ENCODE results near the gene USH1C.

The USH1C gene

GRCh38 chr11:17496406-17496805, 47.8 kb downstream of the USH1C start:
- DNase-seq: no peak

GRCh38 chr11:17494019-17494418, 50.2 kb downstream of the USH1C start:
- no peak for DNase-seq

- DNase-seq: no peak
Observed at GRCh38 chr11:17490938-17491337, 53.3 kb downstream of the USH1C start.

- no peak for DNase-seq
Observed at GRCh38 chr11:17490232-17490631, 54.0 kb downstream of the USH1C start.

GRCh38 chr11:17489751-17490150, 54.5 kb downstream of the USH1C start:
- no peak for DNase-seq

- no peak for DNase-seq
Observed at GRCh38 chr11:17488563-17488962, 55.7 kb downstream of the USH1C start.

GRCh38 chr11:17486646-17487045, 57.6 kb downstream of the USH1C start:
- no peak for DNase-seq

GRCh38 chr11:17483505-17483904, 60.7 kb downstream of the USH1C start:
- no peak for DNase-seq

GRCh38 chr11:17481905-17482304, 62.3 kb downstream of the USH1C start:
- no peak for DNase-seq

GRCh38 chr11:17479284-17480214, 64.7 kb downstream of the USH1C start:
- no peak for DNase-seq

- no peak for DNase-seq
Observed at GRCh38 chr11:17478070-17478469, 66.1 kb downstream of the USH1C start.

GRCh38 chr11:17477361-17477760, 66.9 kb downstream of the USH1C start:
- no peak for DNase-seq

GRCh38 chr11:17477084-17477333, 67.2 kb downstream of the USH1C start:
- DNase-seq: no peak

GRCh38 chr11:17476317-17477083, 67.7 kb downstream of the USH1C start, which contains the start of gene ABCC8:
TSS of gene ABCC8 (minus strand) at chr11:17476845. CDS start at chr11:17476776, 69 bp downstream.
- no peak for DNase-seq

- no peak for DNase-seq
Observed at GRCh38 chr11:17475666-17476316, 68.4 kb downstream of the USH1C start.

- no peak for DNase-seq
Observed at GRCh38 chr11:17473071-17473744, 71.0 kb downstream of the USH1C start.

- no peak for DNase-seq
Observed at GRCh38 chr11:17472467-17472866, 71.7 kb downstream of the USH1C start.

- DNase-seq: no peak
Observed at GRCh38 chr11:17471501-17471900, 72.7 kb downstream of the USH1C start.

- DNase-seq: no peak
Observed at GRCh38 chr11:17469998-17470397, 74.2 kb downstream of the USH1C start.

GRCh38 chr11:17468122-17468521, 76.1 kb downstream of the USH1C start:
- no peak for DNase-seq

- no peak for DNase-seq
Observed at GRCh38 chr11:17463546-17464174, 80.6 kb downstream of the USH1C start.

- DNase-seq: no peak
Observed at GRCh38 chr11:17462940-17463339, 81.3 kb downstream of the USH1C start.

GRCh38 chr11:17460406-17460805, 83.8 kb downstream of the USH1C start:
- DNase-seq: no peak

All from activated CD8-positive, alpha-beta memory T cell treated with anti-CD3 and anti-CD28 coated beads, Interleukin-2, amount 50 U/mL, for 4 hours (primary cell).